ENCODE results near the gene TK2.
"Not testable (repeated sequence)": the region's sequence is repeated elsewhere in the genome, so short reads cannot be mapped to it uniquely, and the experiment has no call there.

TK2 gene

GRCh38 chr16:66481081-66481942 is 68.6 kb downstream of the TK2 start:
- no peak for DNase-seq

- no peak for DNase-seq
Observed at GRCh38 chr16:66480265-66481080, 69.4 kb downstream of the TK2 start.

GRCh38 chr16:66479661-66480264 is 70.2 kb downstream of the TK2 start:
- DNase-seq: no peak

- DNase-seq: no peak
Observed at GRCh38 chr16:66478733-66479511, 71.0 kb downstream of the TK2 start.

- no peak for DNase-seq
Observed at GRCh38 chr16:66477028-66477515, 72.8 kb downstream of the TK2 start.

GRCh38 chr16:66476328-66477027 is 73.4 kb downstream of the TK2 start:
- no peak for DNase-seq

GRCh38 chr16:66475232-66475631 is 74.7 kb downstream of the TK2 start:
- DNase-seq: no peak

GRCh38 chr16:66474750-66475199 is 75.1 kb downstream of the TK2 start:
- peak; percentile 18 for DNase-seq

- no peak for DNase-seq
Observed at GRCh38 chr16:66473654-66474519, 76.0 kb downstream of the TK2 start.

GRCh38 chr16:66473051-66473571 is 76.8 kb downstream of the TK2 start:
- no peak for DNase-seq

- DNase-seq: no peak
Observed at GRCh38 chr16:66471716-66472393, 78.1 kb downstream of the TK2 start.

- DNase-seq: no peak
Observed at GRCh38 chr16:66471264-66471663, 78.7 kb downstream of the TK2 start.

GRCh38 chr16:66470556-66470955 is 79.4 kb downstream of the TK2 start:
- DNase-seq: no peak

- no peak for DNase-seq
Observed at GRCh38 chr16:66469947-66470546, 79.9 kb downstream of the TK2 start.

GRCh38 chr16:66469291-66469946 is 80.5 kb downstream of the TK2 start:
- no peak for DNase-seq

- DNase-seq: no peak
Observed at GRCh38 chr16:66468321-66468965, 81.5 kb downstream of the TK2 start.

- no peak for DNase-seq
Observed at GRCh38 chr16:66467611-66468010, 82.3 kb downstream of the TK2 start.

- DNase-seq: not testable (repeated sequence)
Observed at GRCh38 chr16:66466636-66467035, 83.3 kb downstream of the TK2 start.

All from NCI-H1105 (cell line).